B cell (primary cell): ENCODE data around the gene CDKAL1. TPM values are rescaled to one million over a fixed set of nuclear protein-coding genes. Genes with fewer than 3 reads are reported as not detected.

Experiments
- ATAC-seq: fragments of 200-7000 bp; cut with Tn5 transposase; one replicate; pipeline ENCODE4 v1.10.0; 2021; ENCODE audit warnings: low read depth, mild to moderate bottlenecking, moderate number of reproducible peaks, moderate library complexity
- CTCF ChIA-PET: fragments of 350-600 bp; sonication (Branson Sonifier 250); formaldehyde crosslinking; loops from one replicate; lab custom pipeline; 2021; ENCODE audit warnings: antibody characterized with exemption, inconsistent platforms; lab: Charles Lee
- POLR2A ChIA-PET: fragments of 350-600 bp; sonication (Branson Sonifier 250); formaldehyde crosslinking; loops from one replicate; lab custom pipeline; 2021; ENCODE audit warnings: antibody characterized with exemption; lab: Charles Lee
- DNase-seq: peaks from one replicate; pipeline ENCODE4 v3.0.0; 2013
- H2AFZ ChIP-seq: 2 replicates; pipeline ENCODE4 v1.6.1; 2012; ENCODE audit warnings: mild to moderate bottlenecking, low read depth, low read length; ENCODE audit not compliant: insufficient read depth, poor library complexity, severe bottlenecking
- H3K27ac ChIP-seq, 2 donors: 1 replicate in 1 of 2; 2 replicates in 1 of 2; pipeline ENCODE4 v1.5.1; 2012 to 2013; ENCODE audit warnings: low read length in 2 of 2, mild to moderate bottlenecking in 2 of 2, moderate library complexity in 1 of 2
- H3K27me3 ChIP-seq, 4 experiments: fragments of 200-600 bp in 1 of 4; sonication (generic) in 1 of 4; replicated peaks in 1 of 4; 1 replicate in 2 of 4; 2 replicates in 2 of 4; pipeline versions ENCODE4 v1.6.1 to v1.7.0; 2013 to 2016; ENCODE audit warnings: low read length in 3 of 4, mild to moderate bottlenecking in 2 of 4, mixed read lengths in 1 of 4, moderate library complexity in 1 of 4; ENCODE audit not compliant: insufficient read depth in 4 of 4, control insufficient read depth in 3 of 4; ENCODE audit errors: control extremely low read depth in 1 of 4
- H3K36me3 ChIP-seq, 2 experiments: replicated peaks in 1 of 2; 1 replicate in 1 of 2; 2 replicates in 1 of 2; pipeline versions ENCODE4 v1.6.1 to v1.7.1; 2013; ENCODE audit warnings: low read length in 1 of 2; ENCODE audit not compliant: insufficient read depth in 2 of 2, control insufficient read depth in 1 of 2; ENCODE audit errors: control extremely low read depth in 1 of 2, extremely low read depth in 1 of 2
- H3K4me1 ChIP-seq, 2 donors: fragments of 200-600 bp in 1 of 2; sonication (generic) in 1 of 2; 1 replicate in 1 of 2; 2 replicates in 1 of 2; pipeline versions ENCODE4 v1.5.1 to v1.6.1; 2013 to 2017; ENCODE audit warnings: low read length in 2 of 2; ENCODE audit not compliant: control insufficient read depth in 2 of 2, insufficient read depth in 2 of 2
- H3K4me2 ChIP-seq: replicated peaks from 2 replicates; pipeline ENCODE3; 2012; ENCODE audit warnings: mild to moderate bottlenecking, low read depth, low read length; ENCODE audit not compliant: poor library complexity, severe bottlenecking
- H3K4me3 ChIP-seq, 5 experiments: fragments of 200-600 bp in 1 of 5; sonication (generic) in 1 of 5; 1 replicate in 3 of 5; 2 replicates in 2 of 5; pipeline versions ENCODE4 v1.5.1 to v1.7.0; 2011 to 2016; ENCODE audit warnings: low read length in 4 of 5, mild to moderate bottlenecking in 4 of 5, low read depth in 2 of 5, control low read depth in 1 of 5, moderate library complexity in 1 of 5; ENCODE audit not compliant: insufficient read depth in 1 of 5; ENCODE audit errors: control extremely low read depth in 1 of 5, extremely low read depth in 1 of 5
- H3K79me2 ChIP-seq: fragments of 200-600 bp; sonication (generic); one replicate; pipeline ENCODE4 v1.6.0; 2016; ENCODE audit warnings: low read length; ENCODE audit not compliant: control insufficient read depth, insufficient read depth
- H3K9ac ChIP-seq: fragments of 200-600 bp; sonication (generic); 2 replicates; pipeline ENCODE4 v1.6.1; 2017; ENCODE audit warnings: mild to moderate bottlenecking, low read length, moderate library complexity
- H3K9me3 ChIP-seq, 3 donors: one replicate each; pipeline versions ENCODE4 v1.6.1 to v1.7.1; 2013; ENCODE audit warnings: low read length in 2 of 3; ENCODE audit not compliant: control insufficient read depth in 2 of 3, insufficient read depth in 1 of 3; ENCODE audit errors: control extremely low read depth in 1 of 3
- H4K20me1 ChIP-seq: 2 replicates; pipeline ENCODE4 v1.6.0; 2012; ENCODE audit warnings: mild to moderate bottlenecking, low read length; ENCODE audit not compliant: insufficient read depth, control insufficient read depth, poor library complexity, severe bottlenecking
- H3K27ac Mint-ChIP-seq: one replicate; pipeline ENCODE4 v1.8.0; 2021; ENCODE audit warnings: mixed read lengths
- H3K27me3 Mint-ChIP-seq: one replicate; pipeline ENCODE4 v1.8.0; 2021; ENCODE audit warnings: mixed read lengths
- H3K4me1 Mint-ChIP-seq: one replicate; pipeline ENCODE4 v1.8.0; 2021; ENCODE audit warnings: mixed read lengths
- H3K4me3 Mint-ChIP-seq: one replicate; pipeline ENCODE4 v1.8.0; 2021; ENCODE audit warnings: mixed read lengths
- H3K9me3 Mint-ChIP-seq: one replicate; pipeline ENCODE4 v1.8.0; 2022; ENCODE audit warnings: mixed read lengths; ENCODE audit not compliant: insufficient read depth
- EZH2 ChIP-seq: IDR thresholded peaks from 2 replicates; pipeline ENCODE4 v1.6.1; 2012; ENCODE audit warnings: borderline replicate concordance, low read depth, mild to moderate bottlenecking, moderate library complexity, low read length; ENCODE audit not compliant: insufficient read depth, poor library complexity, severe bottlenecking
- WGBS: methylation state at CpG from one replicate; pipeline ENCODE4 v1.1.5; 2013; ENCODE audit warnings: missing lambda C conversion rate; ENCODE audit not compliant: insufficient coverage; 5-methylcytosine and 5-hydroxymethylcytosine counted together
- intact Hi-C: fragments of 100-400 bp; cut with micrococcal nuclease; formaldehyde crosslinking; loops from one replicate; pipeline ENCODE4 v1.10.0; 2022
- polyA plus RNA-seq: library from polyadenylated mRNA; depleted of rRNA; stranded (reverse); fragments of >200 nt; gene quantifications from 2 replicates; pipeline ENCODE4 v1.2.3, GENCODE V29; 2012
- total RNA-seq, 2 donors: library from RNA; stranded (reverse); fragments of 120-200 nt in 1 of 2; gene quantifications; 1 replicate in 1 of 2; 2 replicates in 1 of 2; pipeline versions ENCODE4 v1.2.3 to v1.2.4, GENCODE V29; 2013 to 2022
- TF ChIP-seq, protein P1 (sequence below): fragments of 200-600 bp; IDR thresholded peaks from one replicate; pipeline ENCODE4 v1.8.0; 2022; ENCODE audit warnings: antibody characterized with exemption, mild to moderate bottlenecking

CDKAL1 gene
- total and polyA plus RNA-seq, 2 donors (not counting 1 experiment from before 2014, with no cell fraction given) = 6.1 to 33.3 TPM

DNA sequence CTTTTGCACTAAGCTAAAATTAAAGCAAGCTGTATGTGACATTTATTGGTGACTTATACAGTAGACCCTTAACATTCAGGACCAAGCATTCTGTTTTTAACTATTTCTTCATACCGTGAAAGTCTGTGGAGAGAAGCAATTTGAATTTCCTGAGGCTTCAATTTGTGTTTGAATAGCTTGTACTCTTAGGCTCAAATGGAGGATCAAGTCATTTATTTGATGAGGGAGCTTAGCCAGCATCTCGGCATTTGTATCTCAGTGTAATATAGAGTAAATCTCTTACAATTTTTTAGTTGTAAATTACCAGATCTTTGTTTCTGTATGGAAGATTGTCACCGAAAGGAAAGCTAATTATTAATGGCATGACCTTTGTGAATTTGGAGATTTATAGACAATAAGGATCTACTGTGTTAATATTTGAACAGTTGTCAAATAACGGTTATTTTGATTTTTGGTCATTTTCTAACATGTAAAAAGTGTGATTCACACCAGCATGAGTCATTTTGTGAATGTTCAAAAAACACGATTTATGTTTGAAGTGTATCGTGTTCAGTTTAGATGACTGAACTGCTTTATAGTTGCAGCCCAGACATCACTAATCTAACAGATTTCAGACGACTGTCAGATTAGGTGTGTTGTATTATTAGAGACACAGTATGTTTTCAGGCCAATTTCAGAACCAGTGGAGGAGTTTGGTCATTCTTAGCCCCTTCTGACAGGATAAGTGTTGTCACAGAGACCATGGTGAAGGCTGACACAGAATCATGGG, 332.9 kb downstream of the CDKAL1 start:
- H3K79me2 ChIP-seq = no peaks in the 10 kb centered on the region
- no peak overlapping the region for H3K4me2 ChIP-seq
- no peaks in the 10 kb centered on the region for H3K27me3 ChIP-seq
- no peaks in the 10 kb centered on the region for H3K4me1 ChIP-seq
- Mint-ChIP-seq H3K4me1 (no peaks in the 10 kb centered on the region), H3K27me3 (no peaks in the 10 kb centered on the region), H3K9me3 (no peaks in the 10 kb centered on the region), H3K27ac (no peak overlapping the region), H3K4me3 (no peak overlapping the region)
- WGBS = 100% methylated on average over 1 of the region's 7 CpGs
- no peak overlapping the region for H3K4me3 ChIP-seq
- intact Hi-C loops = no loop called here
- no peak overlapping the region for H3K9ac ChIP-seq
- ChIA-PET CTCF (interaction anchor here (1.4 kb wide), 1 partner anchor 722 kb away, joined by 4 read pairs; no protein-coding TSS in a partner anchor), POLR2A (no interaction called here)
- no peak overlapping the region for H3K27ac ChIP-seq
- no peak for ATAC-seq
- H4K20me1 ChIP-seq = no peaks in the 10 kb centered on the region
- H3K36me3 ChIP-seq = no peaks in the 10 kb centered on the region
- DNase-seq = no peak
- TF ChIP-seq, protein P1, sequence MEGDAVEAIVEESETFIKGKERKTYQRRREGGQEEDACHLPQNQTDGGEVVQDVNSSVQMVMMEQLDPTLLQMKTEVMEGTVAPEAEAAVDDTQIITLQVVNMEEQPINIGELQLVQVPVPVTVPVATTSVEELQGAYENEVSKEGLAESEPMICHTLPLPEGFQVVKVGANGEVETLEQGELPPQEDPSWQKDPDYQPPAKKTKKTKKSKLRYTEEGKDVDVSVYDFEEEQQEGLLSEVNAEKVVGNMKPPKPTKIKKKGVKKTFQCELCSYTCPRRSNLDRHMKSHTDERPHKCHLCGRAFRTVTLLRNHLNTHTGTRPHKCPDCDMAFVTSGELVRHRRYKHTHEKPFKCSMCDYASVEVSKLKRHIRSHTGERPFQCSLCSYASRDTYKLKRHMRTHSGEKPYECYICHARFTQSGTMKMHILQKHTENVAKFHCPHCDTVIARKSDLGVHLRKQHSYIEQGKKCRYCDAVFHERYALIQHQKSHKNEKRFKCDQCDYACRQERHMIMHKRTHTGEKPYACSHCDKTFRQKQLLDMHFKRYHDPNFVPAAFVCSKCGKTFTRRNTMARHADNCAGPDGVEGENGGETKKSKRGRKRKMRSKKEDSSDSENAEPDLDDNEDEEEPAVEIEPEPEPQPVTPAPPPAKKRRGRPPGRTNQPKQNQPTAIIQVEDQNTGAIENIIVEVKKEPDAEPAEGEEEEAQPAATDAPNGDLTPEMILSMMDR = no peak
- no peak for TF ChIP-seq EZH2
- H2AFZ ChIP-seq = no peak overlapping the region
- no peaks in the 10 kb centered on the region for H3K9me3 ChIP-seq

DNA sequence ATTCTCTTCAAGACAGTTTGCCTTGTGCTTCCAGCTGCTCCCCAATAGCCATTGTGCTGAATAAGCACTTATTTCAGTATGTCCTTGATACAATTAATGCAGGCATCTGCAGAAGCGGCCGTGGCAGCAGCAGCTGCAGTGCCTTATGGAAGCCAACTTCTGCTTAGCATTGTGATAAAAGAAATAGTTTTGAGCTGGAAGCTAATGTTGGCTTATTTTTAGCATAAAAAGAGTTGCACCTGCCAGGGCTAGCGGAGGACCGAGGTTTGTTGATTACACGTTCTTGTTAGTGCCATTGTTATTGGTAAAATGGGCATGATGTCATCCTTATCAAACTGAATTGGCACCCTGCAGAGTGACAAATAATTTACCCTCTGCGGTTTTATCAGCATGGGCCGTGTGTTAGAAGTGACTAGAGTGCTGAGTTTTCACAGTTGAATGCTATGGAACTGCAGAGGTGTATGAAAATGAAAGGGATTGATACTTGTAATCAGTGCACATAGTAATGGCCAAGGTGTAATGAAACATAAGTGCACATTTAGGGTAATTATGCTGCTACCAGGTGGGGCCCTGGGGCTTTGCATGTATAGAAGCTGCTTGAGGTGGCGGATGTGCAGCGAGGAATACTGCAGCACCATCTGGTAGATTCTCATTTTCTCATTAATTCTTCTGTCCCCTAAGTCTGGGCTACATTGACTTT, 334.3 kb downstream of the CDKAL1 start:
- Histone ChIP-seq H2AFZ (no peak overlapping the region), H3K4me1 (no peaks in the 10 kb centered on the region), H3K79me2 (no peaks in the 10 kb centered on the region), H3K4me2 (no peak overlapping the region), H3K27me3 (no peaks in the 10 kb centered on the region), H3K27ac (no peak overlapping the region), H4K20me1 (no peaks in the 10 kb centered on the region), H3K9ac (no peak overlapping the region), H3K9me3 (no peaks in the 10 kb centered on the region), H3K36me3 (no peaks in the 10 kb centered on the region), H3K4me3 (no peak overlapping the region)
- H3K9me3 Mint-ChIP-seq = no peaks in the 10 kb centered on the region
- H3K4me3 Mint-ChIP-seq = no peak overlapping the region
- DNase-seq (no peak), ATAC-seq (no peak)
- H3K27me3 Mint-ChIP-seq = no peaks in the 10 kb centered on the region
- POLR2A ChIA-PET = no interaction called here
- no peaks in the 10 kb centered on the region for H3K4me1 Mint-ChIP-seq
- intact Hi-C loops = no loop called here
- no peak overlapping the region for H3K27ac Mint-ChIP-seq
- CTCF ChIA-PET = no interaction called here
- TF ChIP-seq EZH2 = no peak
- TF ChIP-seq, protein P1 = no peak
- 96% methylated on average over 9 of the region's 9 CpGs for WGBS
